Gastrocnemius medialis (tissue), 4 donors: ENCODE measurements around the gene TRHDE. TPM values are rescaled to one million over a fixed set of nuclear protein-coding genes. Genes with fewer than 3 reads are reported as not detected.

Experiments
- ATAC-seq, 2 donors: fragments of 150-250 bp; one replicate each; pipeline ENCODE4 v1.9.1; 2016
- DNase-seq, 2 donors: peaks; one replicate each; pipeline ENCODE4 v3.0.0-alpha.2; 2019
- H3K27ac ChIP-seq, 4 donors: fragments of 200-600 bp; sonication (generic); 1 replicate in 1 of 4; 2 replicates in 3 of 4; pipeline ENCODE4 v1.5.1; 2016 to 2018; ENCODE audit warnings: mild to moderate bottlenecking in 2 of 4, moderate library complexity in 1 of 4
- H3K27me3 ChIP-seq, 3 donors: fragments of 200-600 bp; sonication (generic) in 2 of 3; 1 replicate in 1 of 3; 2 replicates in 2 of 3; pipeline versions ENCODE4 v1.5.1 to v1.6.0; 2016 to 2019; ENCODE audit warnings: mild to moderate bottlenecking in 1 of 3, moderate library complexity in 1 of 3
- H3K36me3 ChIP-seq, 2 donors: fragments of 200-600 bp; sonication (generic) in 1 of 2; one replicate each; pipeline ENCODE4 v1.5.1; 2017 to 2018
- H3K4me1 ChIP-seq, 2 donors: fragments of 200-600 bp; sonication (generic) in 1 of 2; one replicate each; pipeline ENCODE4 v1.5.1; 2016 to 2017; ENCODE audit warnings: mild to moderate bottlenecking in 2 of 2
- H3K4me3 ChIP-seq, 4 donors: fragments of 200-600 bp; sonication (generic) in 3 of 4; 1 replicate in 1 of 4; 2 replicates in 3 of 4; pipeline ENCODE4 v1.5.1; 2016 to 2019; ENCODE audit warnings: mild to moderate bottlenecking in 2 of 4
- H3K9me3 ChIP-seq, 3 donors: fragments of 200-600 bp; sonication (generic) in 2 of 3; 1 replicate in 1 of 3; 2 replicates in 2 of 3; pipeline ENCODE4 v1.5.1; 2016 to 2019
- CTCF ChIP-seq, 5 experiments: fragments of 450-650 bp in 3 of 5; fragments of 200-600 bp in 2 of 5; sonication (generic) in 2 of 5; IDR thresholded peaks in 4 of 5; conservative IDR thresholded peaks in 1 of 5; 1 replicate in 4 of 5; 2 replicates in 1 of 5; pipeline ENCODE4 v1.5.1; 2016 to 2019; ENCODE audit warnings: antibody characterized with exemption in 5 of 5, mild to moderate bottlenecking in 3 of 5, moderate library complexity in 3 of 5
- POLR2A ChIP-seq, 2 donors: fragments of 450-650 bp; IDR thresholded peaks; one replicate each; pipeline ENCODE4 v1.6.1; 2017; ENCODE audit warnings: antibody characterized with exemption in 2 of 2, mild to moderate bottlenecking in 2 of 2, moderate library complexity in 2 of 2
- in situ Hi-C, 4 donors: fragments of 200-750 bp; cut with MboI; loops; one replicate each; pipeline versions ENCODE4 v1.15.0 to v1.8.0; 2017; ENCODE audit warnings: low sequenced_read_pairs in 4 of 4
- intact Hi-C: fragments of 100-400 bp; cut with DNase I; formaldehyde crosslinking; loops from one replicate; pipeline ENCODE4 v1.15.1; 2023; ENCODE audit warnings: low total_unique reads
- total RNA-seq, 4 donors: library from RNA; depleted of rRNA; stranded (reverse); fragments of >200 nt; gene quantifications; one replicate each; pipeline versions ENCODE4 v1.1.0 to v1.2.3, GENCODE V29; 2016

TRHDE gene
- total RNA-seq, 4 donors from 2014 or later = 0.17 to 3.4 (median 0.88) TPM

- no peaks in the 10 kb centered on the region for H3K9me3 ChIP-seq
- no peaks in the 10 kb centered on the region for H3K4me1 ChIP-seq
- no peak overlapping the region for H3K27ac ChIP-seq
- TF ChIP-seq CTCF (IDR thresholded peaks at IDR 0.05 in 4 of 5, conservative IDR thresholded peaks at IDR 0.05 in 1 of 5) = no peak
- TF ChIP-seq POLR2A (IDR thresholded peaks at IDR 0.05) = no peak
- DNase-seq (no peak), ATAC-seq (no peak)
- in situ Hi-C loops (no loop called here), intact Hi-C loops (no loop called here)
- H3K36me3 ChIP-seq = no peaks in the 10 kb centered on the region
- H3K27me3 ChIP-seq = no peaks in the 10 kb centered on the region
- H3K4me3 ChIP-seq = no peak overlapping the region
Measured at GRCh38 chr12:72234886-72235285, 37.3 kb upstream of the TRHDE start.

GRCh38 chr12:72236071-72236705 lies 36.0 kb upstream of the TRHDE start:
- TF ChIP-seq POLR2A (IDR thresholded peaks at IDR 0.05) = no peak
- TF ChIP-seq CTCF (IDR thresholded peaks at IDR 0.05 in 4 of 5, conservative IDR thresholded peaks at IDR 0.05 in 1 of 5) = no peak
- no peaks in the 10 kb centered on the region for H3K4me1 ChIP-seq
- intact Hi-C loops = no loop called here

GRCh38 chr12:72241552-72241951 lies 30.6 kb upstream of the TRHDE start:
- intact Hi-C loops (no loop called here), in situ Hi-C loops (no loop called here)
- Histone ChIP-seq H3K9me3 (no peaks in the 10 kb centered on the region), H3K27ac (no peak overlapping the region), H3K36me3 (no peaks in the 10 kb centered on the region), H3K4me1 (no peaks in the 10 kb centered on the region), H3K27me3 (no peaks in the 10 kb centered on the region), H3K4me3 (no peak overlapping the region)
- DNase-seq (no peak), ATAC-seq (no peak)
- TF ChIP-seq CTCF (IDR thresholded peaks at IDR 0.05 in 4 of 5, conservative IDR thresholded peaks at IDR 0.05 in 1 of 5) = no peak
- no peak for TF ChIP-seq POLR2A (IDR thresholded peaks at IDR 0.05)

More at GRCh38 chr12:72236071-72236705, 36.0 kb upstream of the TRHDE start:
- H3K27ac ChIP-seq = no peak overlapping the region
- H3K27me3 ChIP-seq = no peaks in the 10 kb centered on the region
- DNase-seq = no peak
- no peak for ATAC-seq
- H3K4me3 ChIP-seq = no peak overlapping the region
- in situ Hi-C loops = no loop called here
- H3K9me3 ChIP-seq = no peaks in the 10 kb centered on the region
- H3K36me3 ChIP-seq = no peaks in the 10 kb centered on the region

GRCh38 chr12:72242946-72243345 lies 29.2 kb upstream of the TRHDE start:
- no peak overlapping the region for H3K4me3 ChIP-seq
- in situ Hi-C loops (no loop called here), intact Hi-C loops (no loop called here)
- no peak for TF ChIP-seq POLR2A (IDR thresholded peaks at IDR 0.05)
- no peak for TF ChIP-seq CTCF (IDR thresholded peaks at IDR 0.05 in 4 of 5, conservative IDR thresholded peaks at IDR 0.05 in 1 of 5)
- H3K36me3 ChIP-seq = no peaks in the 10 kb centered on the region
- H3K27me3 ChIP-seq = no peaks in the 10 kb centered on the region
- no peak overlapping the region for H3K27ac ChIP-seq
- DNase-seq (no peak), ATAC-seq (no peak)
- no peaks in the 10 kb centered on the region for H3K4me1 ChIP-seq
- H3K9me3 ChIP-seq = no peaks in the 10 kb centered on the region

- in situ Hi-C loops (no loop called here), intact Hi-C loops (no loop called here)
- Histone ChIP-seq H3K4me1 (no peaks in the 10 kb centered on the region), H3K27ac (no peak overlapping the region), H3K4me3 (no peak overlapping the region), H3K9me3 (no peaks in the 10 kb centered on the region), H3K27me3 (no peaks in the 10 kb centered on the region), H3K36me3 (no peaks in the 10 kb centered on the region)
- ATAC-seq (no peak), DNase-seq (no peak)
- TF ChIP-seq POLR2A (IDR thresholded peaks at IDR 0.05) = no peak
- no peak for TF ChIP-seq CTCF (IDR thresholded peaks at IDR 0.05 in 4 of 5, conservative IDR thresholded peaks at IDR 0.05 in 1 of 5)
Measured at GRCh38 chr12:72246370-72246769, 25.8 kb upstream of the TRHDE start.
